GM23338 (cell line): Measurements from ENCODE around the gene THTPA. TPM values are rescaled to one million over a fixed set of nuclear protein-coding genes. Genes with fewer than 3 reads are reported as not detected.

ENCODE experiments used
- ATAC-seq: fragments of 200-7000 bp; cut with Tn5 transposase; 3 replicates; pipeline ENCODE4 v1.9.1; 2020
- DNase-seq: peaks from one replicate; pipeline ENCODE4 v3.0.0-alpha.2; 2015; ENCODE audit warnings: low spot score
- H2AFZ ChIP-seq: fragments of 200-600 bp; sonication (generic); 2 replicates; pipeline ENCODE4 v1.8.0; 2016; ENCODE audit warnings: antibody characterized with exemption, mild to moderate bottlenecking, moderate library complexity
- H3F3A ChIP-seq: fragments of 200-600 bp; sonication (generic); replicated peaks from 2 replicates; pipeline ENCODE4 v1.8.0; 2017; ENCODE audit warnings: antibody characterized with exemption, mixed run types, low read depth
- H3K27ac ChIP-seq: fragments of 200-600 bp; sonication (generic); 2 replicates; pipeline ENCODE4 v1.6.1; 2016; ENCODE audit warnings: low read depth
- H3K27me3 ChIP-seq: fragments of 200-600 bp; sonication (generic); 2 replicates; pipeline ENCODE4 v1.8.0; 2016; ENCODE audit warnings: mild to moderate bottlenecking, mixed run types, moderate library complexity; ENCODE audit not compliant: insufficient read depth
- H3K36me3 ChIP-seq: fragments of 200-600 bp; sonication (generic); 2 replicates; pipeline ENCODE4 v1.8.0; 2016; ENCODE audit warnings: mild to moderate bottlenecking; ENCODE audit not compliant: insufficient read depth
- H3K4me1 ChIP-seq: fragments of 200-600 bp; sonication (generic); 2 replicates; pipeline ENCODE4 v1.8.0; 2016; ENCODE audit warnings: mild to moderate bottlenecking, moderate library complexity; ENCODE audit not compliant: insufficient read depth
- H3K4me2 ChIP-seq: fragments of 200-600 bp; sonication (generic); 2 replicates; pipeline ENCODE4 v1.7.1; 2017; ENCODE audit warnings: mixed run types
- H3K4me3 ChIP-seq: fragments of 200-600 bp; sonication (generic); 2 replicates; pipeline ENCODE4 v1.6.1; 2016; ENCODE audit warnings: mixed run types
- H3K79me2 ChIP-seq: fragments of 200-600 bp; sonication (generic); replicated peaks from 2 replicates; pipeline ENCODE4 v1.8.0; 2017; ENCODE audit warnings: mild to moderate bottlenecking; ENCODE audit not compliant: insufficient read depth
- H3K9me2 ChIP-seq: fragments of 200-600 bp; sonication (generic); 2 replicates; pipeline ENCODE4 v1.8.0; 2017; ENCODE audit not compliant: insufficient read depth
- H4K20me1 ChIP-seq: fragments of 200-600 bp; sonication (generic); replicated peaks from 2 replicates; pipeline ENCODE4 v1.8.0; 2017; ENCODE audit warnings: mild to moderate bottlenecking; ENCODE audit not compliant: insufficient read depth
- H3K27ac Mint-ChIP-seq: 2 replicates; pipeline ENCODE4 v1.8.0; 2020; ENCODE audit warnings: inconsistent platforms, mild to moderate bottlenecking, moderate library complexity, mixed read lengths
- H3K27me3 Mint-ChIP-seq: 3 replicates; pipeline ENCODE4 v1.8.0; 2022; ENCODE audit warnings: low read depth, mild to moderate bottlenecking, moderate library complexity, mixed read lengths, inconsistent platforms; ENCODE audit not compliant: insufficient read depth, poor library complexity
- H3K36me3 Mint-ChIP-seq: 3 replicates; pipeline ENCODE4 v1.8.0; 2021; ENCODE audit warnings: low read depth, mild to moderate bottlenecking, inconsistent platforms, moderate library complexity, mixed read lengths
- H3K4me1 Mint-ChIP-seq: 3 replicates; pipeline ENCODE4 v1.8.0; 2020; ENCODE audit warnings: mild to moderate bottlenecking, inconsistent platforms, mixed read lengths
- H3K4me3 Mint-ChIP-seq: 3 replicates; pipeline ENCODE4 v1.8.0; 2021; ENCODE audit warnings: moderate library complexity, mild to moderate bottlenecking, inconsistent platforms, mixed read lengths
- H3K9me3 Mint-ChIP-seq: 3 replicates; pipeline ENCODE4 v1.8.0; 2020; ENCODE audit warnings: moderate library complexity, mild to moderate bottlenecking, inconsistent platforms, mixed read lengths
- CTCF ChIP-seq, 2 experiments: fragments of 200-600 bp in 1 of 2; sonication (generic) in 1 of 2; conservative IDR thresholded peaks; 2 replicates each; pipeline versions ENCODE4 v1.5.1 to v1.6.1; 2016 to 2017; ENCODE audit warnings: antibody characterized with exemption in 2 of 2, low read depth in 2 of 2, mild to moderate bottlenecking in 2 of 2, moderate library complexity in 1 of 2
- NANOG ChIP-seq: IDR thresholded peaks from 2 replicates; pipeline ENCODE4 v1.6.1; 2016; ENCODE audit warnings: antibody characterized with exemption, borderline replicate concordance
- ZNF462 ChIP-seq: fragments of 250-450 bp; sonication (Bioruptor Pico); IDR thresholded peaks from 2 replicates; pipeline ENCODE4 v1.5.0; 2020; ENCODE audit warnings: mild to moderate bottlenecking, moderate library complexity
- polyA plus RNA-seq: library from polyadenylated mRNA; unstranded; fragments of >200 nt; fragmentation: Nextera tagmentation; extraction: Ambion mirVana; gene quantifications from 2 replicates; pipeline ENCODE4 v1.2.1, GENCODE V29; 2016
- total RNA-seq: library from RNA; depleted of rRNA; stranded (reverse); fragments of >200 nt; shearing (Covaris generic); gene quantifications from 2 replicates; pipeline ENCODE4 v1.2.3, GENCODE V29; 2014

The THTPA gene
- total and polyA plus RNA-seq, 2 experiments from 2014 or later: 8.6 to 21.3 TPM

- peaks cover 3% of the 10 kb centered on the region for H3K79me2 ChIP-seq
- H3F3A ChIP-seq: peaks cover 9% of the 10 kb centered on the region; the same call in 1 of the 2 replicates
- H4K20me1 ChIP-seq: no peaks in the 10 kb centered on the region; the same call in 1 of the 2 replicates
- Mint-ChIP-seq H3K4me3 (no peak overlapping the region; the same call in 2 of the 3 replicates), H3K36me3 (peaks cover 54% of the 10 kb centered on the region), H3K27me3 (peaks cover 39% of the 10 kb centered on the region), H3K4me1 (peaks cover 33% of the 10 kb centered on the region), H3K9me3 (no peaks in the 10 kb centered on the region; the same call in 2 of the 3 replicates), H3K27ac (no peak overlapping the region)
- no peaks in the 10 kb centered on the region; the same call in 1 of the 2 replicates for H3K36me3 ChIP-seq
- ATAC-seq (peak; percentile 22), DNase-seq (peak; percentile 90)
- no peaks in the 10 kb centered on the region for H3K27me3 ChIP-seq
- H3K4me2 ChIP-seq: no peak overlapping the region
- peaks cover 26% of the 10 kb centered on the region for H3K4me1 ChIP-seq
- no peak overlapping the region for H3K4me3 ChIP-seq
- no peak overlapping the region for H3K27ac ChIP-seq
- H3K9me2 ChIP-seq: no peaks in the 10 kb centered on the region
- H2AFZ ChIP-seq: no peak overlapping the region
- TF ChIP-seq NANOG (no peak), ZNF462 (CRISPR knock-in tag) (no peak), CTCF (conservative IDR thresholded peaks at IDR 0.05; ENCODE audit: low read depth in 2 of 2) (peak; percentile 95 to 98)
Observed at GRCh38 chr14:23562822-23563472, 6.9 kb downstream of the THTPA start.
